A549 (cell line): Measurements from ENCODE around the gene TYW1. TPM values are rescaled to one million over a fixed set of nuclear protein-coding genes. Genes with fewer than 3 reads are reported as not detected.

ENCODE experiments used
- ATAC-seq, 2 experiments: fragments of 200-7000 bp in 1 of 2; fragments of >200 bp in 1 of 2; cut with Nextera tagmentation in 1 of 2; cut with Tn5 transposase in 1 of 2; 3 replicates each; pipeline versions ENCODE4 v1.8.0 to v1.9.1; 2018 to 2020; ENCODE audit warnings: mild to moderate bottlenecking in 1 of 2, moderate library complexity in 1 of 2
- CTCF ChIA-PET: fragments of 300-600 bp; sonication (Branson Sonifier 250); formaldehyde crosslinking; extraction: SDS; loops from one replicate; lab custom pipeline; 2021; ENCODE audit warnings: antibody characterized with exemption, inconsistent platforms; lab: Yijun Ruan, JAX
- POLR2A ChIA-PET: fragments of 350-600 bp; formaldehyde crosslinking; extraction: SDS; loops from one replicate; lab custom pipeline; 2021; ENCODE audit warnings: antibody characterized with exemption, inconsistent platforms; lab: Yijun Ruan, JAX
- DNase-seq, 2 experiments: peaks; one replicate each; pipeline versions ENCODE4 v3.0.0 to v3.0.0-alpha.2; 2011 to 2016; ENCODE audit warnings: low read depth in 1 of 2, low spot score in 1 of 2
- FAIRE-seq: peaks from 2 replicates; lab custom pipeline; 2011; peaks lifted over from hg19 to GRCh38; lab: Jason Lieb, UNC
- H3K27ac ChIP-seq, 2 experiments: fragments of >200 bp; sonication (Bioruptor Twin); formaldehyde crosslinking; 3 replicates each; pipeline ENCODE4 v1.5.1; 2016 to 2017
- H3K4me1 ChIP-seq: fragments of >200 bp; sonication (Bioruptor Twin); formaldehyde crosslinking; 3 replicates; pipeline ENCODE4 v1.6.1; 2016
- H3K4me2 ChIP-seq: fragments of >200 bp; sonication (Bioruptor Twin); formaldehyde crosslinking; 3 replicates; pipeline ENCODE4 v1.6.1; 2016
- H3K4me3 ChIP-seq: fragments of >200 bp; sonication (Bioruptor Twin); formaldehyde crosslinking; 3 replicates; pipeline ENCODE4 v1.5.1; 2016
- H3K9me3 ChIP-seq: fragments of >200 bp; sonication (Bioruptor Twin); formaldehyde crosslinking; 3 replicates; pipeline ENCODE4 v1.6.1; 2016
- CEBPB ChIP-seq, 2 experiments: fragments of >200 bp in 1 of 2; sonication (Bioruptor Twin) in 1 of 2; formaldehyde crosslinking in 1 of 2; IDR thresholded peaks; 2 replicates each; pipeline ENCODE4 v1.6.1; 2012 to 2016
- CHD2 ChIP-seq: fragments of 150-350 bp; IDR thresholded peaks from 2 replicates; pipeline ENCODE4 v1.6.1; 2014; ENCODE audit warnings: low read length; ENCODE audit not compliant: partially characterized antibody
- EHMT2 ChIP-seq: fragments of 200-600 bp; sonication (generic); IDR thresholded peaks from 2 replicates; pipeline ENCODE4 v1.6.1; 2016; ENCODE audit warnings: antibody characterized with exemption, low read depth, mild to moderate bottlenecking, moderate library complexity
- FOSB ChIP-seq: fragments of 250-450 bp; sonication (Bioruptor Pico); IDR thresholded peaks from 2 replicates; pipeline ENCODE4 v1.5.0; 2020; ENCODE audit warnings: mild to moderate bottlenecking, moderate library complexity
- HEYL ChIP-seq: fragments of 250-450 bp; sonication (Bioruptor Pico); IDR thresholded peaks from 2 replicates; pipeline ENCODE4 v1.8.0; 2021; ENCODE audit warnings: mild to moderate bottlenecking, moderate library complexity
- HOXB5 ChIP-seq: fragments of 250-450 bp; sonication (Bioruptor Pico); IDR thresholded peaks from 2 replicates; pipeline ENCODE4 v1.5.0; 2020; ENCODE audit warnings: mild to moderate bottlenecking, moderate library complexity
- JUN ChIP-seq, 2 experiments: fragments of >200 bp; sonication (Bioruptor Twin); formaldehyde crosslinking; IDR thresholded peaks; 2 replicates in 1 of 2; 3 replicates in 1 of 2; pipeline ENCODE4 v1.6.1; 2016 to 2017
- JUNB ChIP-seq: fragments of >200 bp; sonication (Bioruptor Twin); formaldehyde crosslinking; IDR thresholded peaks from 2 replicates; pipeline ENCODE4 v1.6.1; 2016
- KDM5A ChIP-seq: fragments of 200-600 bp; sonication (generic); IDR thresholded peaks from 2 replicates; pipeline ENCODE4 v1.6.1; 2016; ENCODE audit warnings: antibody characterized with exemption, mild to moderate bottlenecking
- MAFK ChIP-seq: fragments of 450-650 bp; IDR thresholded peaks from 2 replicates; pipeline ENCODE4 v1.6.1; 2014; ENCODE audit not compliant: partially characterized antibody
- MAZ ChIP-seq: fragments of 150-350 bp; IDR thresholded peaks from 2 replicates; pipeline ENCODE4 v1.6.1; 2014; ENCODE audit warnings: antibody characterized with exemption, low read depth, low read length, borderline replicate concordance
- MYC ChIP-seq: IDR thresholded peaks from 2 replicates; pipeline ENCODE4 v1.6.1; 2012; ENCODE audit warnings: mild to moderate bottlenecking, inconsistent platforms, low read length, improper control_type of control experiment, borderline replicate concordance
- NPAS2 ChIP-seq: fragments of 250-450 bp; sonication (Bioruptor Pico); IDR thresholded peaks from 2 replicates; pipeline ENCODE4 v1.8.0; 2022; ENCODE audit warnings: mild to moderate bottlenecking, moderate library complexity, borderline replicate concordance
- PHF8 ChIP-seq: fragments of 200-600 bp; sonication (generic); IDR thresholded peaks from 2 replicates; pipeline ENCODE4 v1.6.1; 2016; ENCODE audit warnings: low read depth, mild to moderate bottlenecking, antibody characterized with exemption, moderate library complexity, borderline replicate concordance
- POLR2AphosphoS2 ChIP-seq: conservative IDR thresholded peaks from 2 replicates; pipeline ENCODE4 v1.6.1; 2012; ENCODE audit warnings: low read length, improper control_type of control experiment, inconsistent platforms
- RAD21 ChIP-seq, 2 experiments: fragments of >200 bp in 1 of 2; sonication (Bioruptor Twin) in 1 of 2; formaldehyde crosslinking in 1 of 2; IDR thresholded peaks in 1 of 2; conservative IDR thresholded peaks in 1 of 2; 2 replicates in 1 of 2; 3 replicates in 1 of 2; pipeline ENCODE4 v1.6.1; 2012 to 2018; ENCODE audit warnings: inconsistent platforms in 1 of 2
- RARB ChIP-seq: fragments of 250-450 bp; sonication (Bioruptor Pico); IDR thresholded peaks from 2 replicates; pipeline ENCODE4 v1.8.0; 2021; ENCODE audit warnings: mild to moderate bottlenecking, moderate library complexity
- RCOR1 ChIP-seq: fragments of 150-350 bp; IDR thresholded peaks from 2 replicates; pipeline ENCODE4 v1.6.1; 2014; ENCODE audit warnings: antibody characterized with exemption, low read length, low read depth
- RFX5 ChIP-seq: fragments of 450-650 bp; IDR thresholded peaks from 2 replicates; pipeline ENCODE4 v1.7.1; 2014; ENCODE audit warnings: antibody characterized with exemption, mild to moderate bottlenecking, moderate library complexity
- RNF2 ChIP-seq: fragments of 200-600 bp; sonication (generic); IDR thresholded peaks from 2 replicates; pipeline ENCODE4 v1.6.1; 2016; ENCODE audit warnings: low read depth, mild to moderate bottlenecking, antibody characterized with exemption, moderate library complexity, borderline replicate concordance
- SREBF2 ChIP-seq: fragments of 450-650 bp; IDR thresholded peaks from 2 replicates; pipeline ENCODE4 v1.6.1; 2014; ENCODE audit warnings: mild to moderate bottlenecking, moderate library complexity
- TFCP2L1 ChIP-seq: fragments of 250-450 bp; sonication (Bioruptor Pico); IDR thresholded peaks from 2 replicates; pipeline ENCODE4 v1.5.0; 2021; ENCODE audit warnings: mild to moderate bottlenecking
- ZC3H11A ChIP-seq: fragments of 450-650 bp; IDR thresholded peaks from 2 replicates; pipeline ENCODE4 v1.6.1; 2014; ENCODE audit warnings: antibody characterized with exemption, mild to moderate bottlenecking
- ZSCAN20 ChIP-seq: fragments of 250-450 bp; sonication (Bioruptor Pico); IDR thresholded peaks from 2 replicates; pipeline ENCODE4 v1.8.0; 2022; ENCODE audit warnings: mild to moderate bottlenecking, moderate library complexity
- WGBS: methylation state at CpG from one replicate; pipeline ENCODE4 v1.1.6; 2017; ENCODE audit errors: missing lambda C conversion rate; 5-methylcytosine and 5-hydroxymethylcytosine counted together
- polyA plus RNA-seq, 4 experiments: library from polyadenylated mRNA; depleted of rRNA in 3 of 4; stranded (reverse); fragments of >200 nt; fragmentation: RNase III in 1 of 4; extraction: RNeasy Plus Mini Kit Qiagen cat#74134 plus additional on column Dnase treatment in 1 of 4; gene quantifications; 2 replicates in 3 of 4; 3 replicates in 1 of 4; pipeline ENCODE4 v1.2.3, GENCODE V29; 2011 to 2017
- TF ChIP-seq, protein P1 (sequence below): fragments of 250-450 bp; sonication (Bioruptor Pico); IDR thresholded peaks from 2 replicates; pipeline ENCODE4 v1.5.0; 2021; ENCODE audit warnings: mild to moderate bottlenecking, moderate library complexity, borderline replicate concordance
- TF ChIP-seq, protein P2 (sequence below): fragments of 450-650 bp; IDR thresholded peaks from 2 replicates; pipeline ENCODE4 v1.6.1; 2014; ENCODE audit warnings: antibody characterized with exemption
- TF ChIP-seq, protein P3 (sequence below): fragments of 200-600 bp; sonication (generic); IDR thresholded peaks from 2 replicates; pipeline ENCODE4 v1.6.1; 2016; ENCODE audit warnings: antibody characterized with exemption, mild to moderate bottlenecking, moderate library complexity
- TF ChIP-seq, protein P4 (sequence below): fragments of >200 bp; sonication (Bioruptor Twin); formaldehyde crosslinking; IDR thresholded peaks from 2 replicates; pipeline ENCODE4 v1.6.1; 2016

TYW1 gene
- polyA plus RNA-seq, 2 of the 4 experiments (the other 2 are of a cell fraction): 15.3 to 26.9 TPM

DNA sequence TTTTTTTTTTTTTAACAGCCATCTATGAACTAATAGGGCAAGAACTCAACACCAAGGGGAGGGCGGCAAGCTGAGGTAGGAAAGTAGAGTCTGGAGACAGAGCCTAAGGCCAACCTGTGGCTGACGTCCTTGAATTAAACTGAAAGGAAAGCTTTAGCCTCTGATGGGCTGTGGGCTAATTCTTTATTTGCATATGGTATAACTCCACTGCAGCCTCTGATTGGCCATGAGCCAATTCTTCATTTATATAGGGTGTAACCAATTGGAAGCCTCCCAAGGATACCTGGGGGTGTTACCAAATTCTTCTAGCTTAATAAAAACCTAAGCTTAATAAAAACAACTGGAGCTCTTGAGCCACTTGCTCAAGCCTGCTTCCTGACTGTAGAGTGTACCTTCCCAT, 10.3 kb downstream of the TYW1 start:
- Histone ChIP-seq H3K27ac (no peak overlapping the region), H3K4me1 (no peaks in the 10 kb centered on the region), H3K9me3 (no peaks in the 10 kb centered on the region), H3K4me2 (no peak overlapping the region), H3K4me3 (no peak overlapping the region)
- FAIRE-seq (no peak), DNase-seq (no peak), ATAC-seq (no peak)
- CTCF ChIA-PET: interaction anchor here (0.6 to 1.2 kb wide), 2 partner anchors 11 to 22 kb away, joined by 3 to 4 read pairs; partner anchors contain the start of gene TYW1
- TF ChIP-seq RNF2 (no peak), CHD2 (no peak), NPAS2 (CRISPR knock-in tag) (no peak), KDM5A (no peak), RAD21 (conservative IDR thresholded peaks at IDR 0.05 in 1 of 2, IDR thresholded peaks at IDR 0.05 in 1 of 2) (no peak), HOXB5 (CRISPR knock-in tag) (no peak), POLR2AphosphoS2 (no peak), ZSCAN20 (CRISPR knock-in tag) (no peak), EHMT2 (no peak), HEYL (CRISPR knock-in tag) (no peak), MAZ (no peak), TFCP2L1 (CRISPR knock-in tag) (no peak), JUN (IDR thresholded peaks at IDR 0.05) (no peak), MAFK (no peak), FOSB (CRISPR knock-in tag) (no peak), RFX5 (no peak), RCOR1 (no peak)
- TF ChIP-seq, protein P1, sequence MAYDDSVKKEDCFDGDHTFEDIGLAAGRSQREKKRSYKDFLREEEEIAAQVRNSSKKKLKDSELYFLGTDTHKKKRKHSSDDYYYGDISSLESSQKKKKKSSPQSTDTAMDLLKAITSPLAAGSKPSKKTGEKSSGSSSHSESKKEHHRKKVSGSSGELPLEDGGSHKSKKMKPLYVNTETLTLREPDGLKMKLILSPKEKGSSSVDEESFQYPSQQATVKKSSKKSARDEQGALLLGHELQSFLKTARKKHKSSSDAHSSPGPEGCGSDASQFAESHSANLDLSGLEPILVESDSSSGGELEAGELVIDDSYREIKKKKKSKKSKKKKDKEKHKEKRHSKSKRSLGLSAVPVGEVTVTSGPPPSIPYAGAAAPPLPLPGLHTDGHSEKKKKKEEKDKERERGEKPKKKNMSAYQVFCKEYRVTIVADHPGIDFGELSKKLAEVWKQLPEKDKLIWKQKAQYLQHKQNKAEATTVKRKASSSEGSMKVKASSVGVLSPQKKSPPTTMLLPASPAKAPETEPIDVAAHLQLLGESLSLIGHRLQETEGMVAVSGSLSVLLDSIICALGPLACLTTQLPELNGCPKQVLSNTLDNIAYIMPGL (CRISPR knock-in tag): no peak
- TF ChIP-seq, protein P2, sequence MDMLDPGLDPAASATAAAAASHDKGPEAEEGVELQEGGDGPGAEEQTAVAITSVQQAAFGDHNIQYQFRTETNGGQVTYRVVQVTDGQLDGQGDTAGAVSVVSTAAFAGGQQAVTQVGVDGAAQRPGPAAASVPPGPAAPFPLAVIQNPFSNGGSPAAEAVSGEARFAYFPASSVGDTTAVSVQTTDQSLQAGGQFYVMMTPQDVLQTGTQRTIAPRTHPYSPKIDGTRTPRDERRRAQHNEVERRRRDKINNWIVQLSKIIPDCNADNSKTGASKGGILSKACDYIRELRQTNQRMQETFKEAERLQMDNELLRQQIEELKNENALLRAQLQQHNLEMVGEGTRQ: no peak
- TF ChIP-seq, protein P3, sequence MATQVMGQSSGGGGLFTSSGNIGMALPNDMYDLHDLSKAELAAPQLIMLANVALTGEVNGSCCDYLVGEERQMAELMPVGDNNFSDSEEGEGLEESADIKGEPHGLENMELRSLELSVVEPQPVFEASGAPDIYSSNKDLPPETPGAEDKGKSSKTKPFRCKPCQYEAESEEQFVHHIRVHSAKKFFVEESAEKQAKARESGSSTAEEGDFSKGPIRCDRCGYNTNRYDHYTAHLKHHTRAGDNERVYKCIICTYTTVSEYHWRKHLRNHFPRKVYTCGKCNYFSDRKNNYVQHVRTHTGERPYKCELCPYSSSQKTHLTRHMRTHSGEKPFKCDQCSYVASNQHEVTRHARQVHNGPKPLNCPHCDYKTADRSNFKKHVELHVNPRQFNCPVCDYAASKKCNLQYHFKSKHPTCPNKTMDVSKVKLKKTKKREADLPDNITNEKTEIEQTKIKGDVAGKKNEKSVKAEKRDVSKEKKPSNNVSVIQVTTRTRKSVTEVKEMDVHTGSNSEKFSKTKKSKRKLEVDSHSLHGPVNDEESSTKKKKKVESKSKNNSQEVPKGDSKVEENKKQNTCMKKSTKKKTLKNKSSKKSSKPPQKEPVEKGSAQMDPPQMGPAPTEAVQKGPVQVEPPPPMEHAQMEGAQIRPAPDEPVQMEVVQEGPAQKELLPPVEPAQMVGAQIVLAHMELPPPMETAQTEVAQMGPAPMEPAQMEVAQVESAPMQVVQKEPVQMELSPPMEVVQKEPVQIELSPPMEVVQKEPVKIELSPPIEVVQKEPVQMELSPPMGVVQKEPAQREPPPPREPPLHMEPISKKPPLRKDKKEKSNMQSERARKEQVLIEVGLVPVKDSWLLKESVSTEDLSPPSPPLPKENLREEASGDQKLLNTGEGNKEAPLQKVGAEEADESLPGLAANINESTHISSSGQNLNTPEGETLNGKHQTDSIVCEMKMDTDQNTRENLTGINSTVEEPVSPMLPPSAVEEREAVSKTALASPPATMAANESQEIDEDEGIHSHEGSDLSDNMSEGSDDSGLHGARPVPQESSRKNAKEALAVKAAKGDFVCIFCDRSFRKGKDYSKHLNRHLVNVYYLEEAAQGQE: no peak
- POLR2A ChIA-PET: no interaction called here
- WGBS: 91% methylated on average over 2 of the region's 2 CpGs

DNA sequence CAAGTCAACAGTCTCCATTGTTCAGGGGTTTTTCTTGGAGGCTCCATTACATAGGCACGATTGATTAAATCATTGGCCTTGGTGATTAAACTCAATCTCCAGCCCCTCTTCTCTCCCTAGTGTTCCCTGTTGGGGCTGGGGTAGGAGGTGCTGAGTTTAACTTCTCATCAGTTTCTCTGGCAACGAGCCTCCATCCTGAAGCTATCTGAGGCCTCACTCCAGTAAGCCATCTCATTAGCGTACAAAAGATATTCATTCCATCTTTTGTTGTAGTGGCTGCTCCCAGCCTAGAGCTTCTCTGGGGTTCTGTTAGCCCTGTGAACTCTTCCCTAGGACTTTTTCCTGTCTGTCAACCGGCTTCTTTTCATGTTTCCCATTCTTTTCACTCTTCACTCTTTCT, 11.6 kb downstream of the TYW1 start:
- 92% methylated on average over 4 of the region's 4 CpGs for WGBS
- no peak overlapping the region for H3K4me3 ChIP-seq
- H3K4me1 ChIP-seq: no peaks in the 10 kb centered on the region
- ChIA-PET CTCF (no interaction called here), POLR2A (no interaction called here)
- no peaks in the 10 kb centered on the region for H3K9me3 ChIP-seq
- H3K27ac ChIP-seq: no peak overlapping the region
- FAIRE-seq: no peak
- no peak for ATAC-seq
- no peak for DNase-seq
- H3K4me2 ChIP-seq: no peak overlapping the region
- no peak for TF ChIP-seq JUN (IDR thresholded peaks at IDR 0.05)
- no peak for TF ChIP-seq ZC3H11A
- no peak for TF ChIP-seq TFCP2L1 (CRISPR knock-in tag)
- no peak for TF ChIP-seq PHF8
- TF ChIP-seq MYC: no peak
- TF ChIP-seq POLR2AphosphoS2: no peak
- TF ChIP-seq, protein P3: no peak
- TF ChIP-seq RARB (CRISPR knock-in tag): no peak
- no peak for TF ChIP-seq RCOR1
- TF ChIP-seq SREBF2: no peak
- TF ChIP-seq JUNB: no peak
- TF ChIP-seq, protein P4, sequence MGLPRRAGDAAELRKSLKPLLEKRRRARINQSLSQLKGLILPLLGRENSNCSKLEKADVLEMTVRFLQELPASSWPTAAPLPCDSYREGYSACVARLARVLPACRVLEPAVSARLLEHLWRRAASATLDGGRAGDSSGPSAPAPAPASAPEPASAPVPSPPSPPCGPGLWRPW: no peak
- TF ChIP-seq CEBPB (IDR thresholded peaks at IDR 0.05): no peak
